HepG2 (cell line): Measurements from ENCODE around the gene SLC26A2. TPM values are rescaled to one million over a fixed set of nuclear protein-coding genes. Genes with fewer than 3 reads are reported as not detected.

Source experiments
- FOXC1 ChIP-seq: sonication (generic); formaldehyde crosslinking; IDR thresholded peaks from 2 replicates; pipeline ENCODE4 v1.8.0; 2022; ENCODE audit warnings: mild to moderate bottlenecking, missing genetic modification reagents, borderline replicate concordance
- MEIS1 ChIP-seq: sonication (generic); formaldehyde crosslinking; IDR thresholded peaks from 2 replicates; pipeline ENCODE4 v1.9.0; 2021; ENCODE audit warnings: mild to moderate bottlenecking, missing genetic modification reagents, moderate library complexity, borderline replicate concordance
- XRCC5 ChIP-seq: fragments of 200-400 bp; formaldehyde crosslinking; optimal IDR thresholded peaks from 2 replicates; pipeline ENCODE3; 2017; ENCODE audit warnings: mild to moderate bottlenecking, low read length
- ZEB1 ChIP-seq: IDR thresholded peaks from 2 replicates; pipeline ENCODE4 v1.6.1; 2012; ENCODE audit warnings: mild to moderate bottlenecking, low read depth, inconsistent platforms; ENCODE audit not compliant: insufficient replicate concordance
- ZNF17 ChIP-seq: sonication (generic); formaldehyde crosslinking; IDR thresholded peaks from 2 replicates; pipeline ENCODE4 v1.5.0; 2020; ENCODE audit warnings: mild to moderate bottlenecking, missing genetic modification reagents
- ZNF282 ChIP-seq: fragments of 450-650 bp; IDR thresholded peaks from 2 replicates; pipeline ENCODE4 v1.6.1; 2018; ENCODE audit not compliant: partially characterized antibody
- ZNF510 ChIP-seq: sonication (generic); formaldehyde crosslinking; IDR thresholded peaks from 2 replicates; pipeline ENCODE4 v1.4.0; 2020; ENCODE audit warnings: low read depth, mild to moderate bottlenecking, missing genetic modification reagents
- polyA plus RNA-seq, 8 experiments: library from polyadenylated mRNA; depleted of rRNA in 3 of 8; stranded (reverse) in 7 of 8; unstranded in 1 of 8; fragments of >200 nt; fragmentation: Illumina TruSeq in 4 of 8; extraction: Trizol in 4 of 8; gene quantifications; 2 replicates each; pipeline versions ENCODE4 v1.2.1 to v1.2.3, GENCODE V29; 2011 to 2016; ENCODE audit warnings: low read depth in 4 of 8, missing spikeins in 1 of 8, mixed read lengths in 1 of 8; ENCODE audit not compliant: insufficient read depth in 1 of 8
- total RNA-seq, 5 experiments: library from RNA; depleted of rRNA; stranded (reverse); fragments of >200 nt; fragmentation: Illumina TruSeq; extraction: Trizol; gene quantifications; 2 replicates each; pipeline ENCODE4 v1.2.3, GENCODE V29; 2016; ENCODE audit warnings: low read depth in 1 of 5
- TF ChIP-seq, protein P1 (sequence below): sonication (generic); formaldehyde crosslinking; IDR thresholded peaks from 2 replicates; pipeline ENCODE4 v1.5.0; 2020; ENCODE audit warnings: missing genetic modification reagents
- TF ChIP-seq, protein P2 (sequence below): sonication (generic); formaldehyde crosslinking; IDR thresholded peaks from 2 replicates; pipeline ENCODE4 v1.4.0; 2020; ENCODE audit warnings: missing genetic modification reagents
- TF ChIP-seq, protein P3 (sequence below): sonication (generic); formaldehyde crosslinking; IDR thresholded peaks from 2 replicates; pipeline ENCODE4 v1.5.1; 2020; ENCODE audit warnings: missing genetic modification reagents, mild to moderate bottlenecking, borderline replicate concordance

SLC26A2 gene
- total and polyA plus RNA-seq, 2 of the 13 experiments (the other 11 are each of a cell fraction or from before 2014, with no cell fraction given) = 2.2 to 7.9 TPM

DNA sequence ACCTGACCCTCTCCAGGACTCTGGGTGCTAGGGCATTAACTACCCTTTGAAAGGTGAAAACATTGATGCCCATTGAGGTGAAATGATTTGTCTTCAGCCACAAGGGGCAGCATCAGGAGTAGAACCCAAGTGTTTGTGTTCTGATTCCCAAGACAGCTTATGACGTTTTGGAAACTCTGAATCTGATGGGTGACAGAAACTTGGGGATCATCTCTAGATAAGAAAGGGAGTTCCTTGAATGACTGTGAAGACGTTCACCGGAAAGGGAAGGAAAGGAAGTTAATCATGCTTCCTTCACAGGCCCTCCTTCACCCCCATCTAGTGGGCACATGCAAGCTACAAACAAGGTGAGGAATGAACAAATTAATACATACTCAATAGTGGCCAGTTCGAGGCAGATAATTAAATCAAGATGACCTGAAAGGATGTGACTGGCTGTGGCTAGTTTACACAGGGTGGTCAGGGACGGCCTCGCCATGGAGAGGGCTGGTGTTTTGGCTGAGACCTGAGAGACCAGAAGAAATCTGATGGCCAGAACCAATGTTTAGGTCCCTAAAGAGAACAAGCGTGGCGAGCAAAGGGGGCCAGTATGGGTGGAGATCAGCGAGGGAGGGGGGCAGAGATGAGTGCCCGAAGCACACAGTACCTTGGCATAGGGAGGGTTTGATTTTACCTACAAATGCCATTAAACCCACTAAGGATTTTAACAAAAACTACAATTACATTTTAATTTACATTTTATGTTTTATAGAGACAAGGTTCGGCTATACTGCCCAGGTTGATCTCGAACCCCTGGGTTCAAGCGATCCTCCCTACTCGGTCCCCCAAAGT is 937 bp upstream of the SLC26A2 start (continued):
- TF ChIP-seq, protein P1, sequence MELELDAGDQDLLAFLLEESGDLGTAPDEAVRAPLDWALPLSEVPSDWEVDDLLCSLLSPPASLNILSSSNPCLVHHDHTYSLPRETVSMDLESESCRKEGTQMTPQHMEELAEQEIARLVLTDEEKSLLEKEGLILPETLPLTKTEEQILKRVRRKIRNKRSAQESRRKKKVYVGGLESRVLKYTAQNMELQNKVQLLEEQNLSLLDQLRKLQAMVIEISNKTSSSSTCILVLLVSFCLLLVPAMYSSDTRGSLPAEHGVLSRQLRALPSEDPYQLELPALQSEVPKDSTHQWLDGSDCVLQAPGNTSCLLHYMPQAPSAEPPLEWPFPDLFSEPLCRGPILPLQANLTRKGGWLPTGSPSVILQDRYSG = no peak
- TF ChIP-seq XRCC5 (peak; percentile 36), ZNF282 (no peak), ZNF17 (CRISPR knock-in tag) (no peak), ZEB1 (peak; percentile 3), MEIS1 (CRISPR knock-in tag) (no peak), ZNF510 (CRISPR knock-in tag) (no peak), FOXC1 (no peak)
- TF ChIP-seq, protein P2, sequence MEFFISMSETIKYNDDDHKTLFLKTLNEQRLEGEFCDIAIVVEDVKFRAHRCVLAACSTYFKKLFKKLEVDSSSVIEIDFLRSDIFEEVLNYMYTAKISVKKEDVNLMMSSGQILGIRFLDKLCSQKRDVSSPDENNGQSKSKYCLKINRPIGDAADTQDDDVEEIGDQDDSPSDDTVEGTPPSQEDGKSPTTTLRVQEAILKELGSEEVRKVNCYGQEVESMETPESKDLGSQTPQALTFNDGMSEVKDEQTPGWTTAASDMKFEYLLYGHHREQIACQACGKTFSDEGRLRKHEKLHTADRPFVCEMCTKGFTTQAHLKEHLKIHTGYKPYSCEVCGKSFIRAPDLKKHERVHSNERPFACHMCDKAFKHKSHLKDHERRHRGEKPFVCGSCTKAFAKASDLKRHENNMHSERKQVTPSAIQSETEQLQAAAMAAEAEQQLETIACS (CRISPR knock-in tag) = no peak
- TF ChIP-seq, protein P3, sequence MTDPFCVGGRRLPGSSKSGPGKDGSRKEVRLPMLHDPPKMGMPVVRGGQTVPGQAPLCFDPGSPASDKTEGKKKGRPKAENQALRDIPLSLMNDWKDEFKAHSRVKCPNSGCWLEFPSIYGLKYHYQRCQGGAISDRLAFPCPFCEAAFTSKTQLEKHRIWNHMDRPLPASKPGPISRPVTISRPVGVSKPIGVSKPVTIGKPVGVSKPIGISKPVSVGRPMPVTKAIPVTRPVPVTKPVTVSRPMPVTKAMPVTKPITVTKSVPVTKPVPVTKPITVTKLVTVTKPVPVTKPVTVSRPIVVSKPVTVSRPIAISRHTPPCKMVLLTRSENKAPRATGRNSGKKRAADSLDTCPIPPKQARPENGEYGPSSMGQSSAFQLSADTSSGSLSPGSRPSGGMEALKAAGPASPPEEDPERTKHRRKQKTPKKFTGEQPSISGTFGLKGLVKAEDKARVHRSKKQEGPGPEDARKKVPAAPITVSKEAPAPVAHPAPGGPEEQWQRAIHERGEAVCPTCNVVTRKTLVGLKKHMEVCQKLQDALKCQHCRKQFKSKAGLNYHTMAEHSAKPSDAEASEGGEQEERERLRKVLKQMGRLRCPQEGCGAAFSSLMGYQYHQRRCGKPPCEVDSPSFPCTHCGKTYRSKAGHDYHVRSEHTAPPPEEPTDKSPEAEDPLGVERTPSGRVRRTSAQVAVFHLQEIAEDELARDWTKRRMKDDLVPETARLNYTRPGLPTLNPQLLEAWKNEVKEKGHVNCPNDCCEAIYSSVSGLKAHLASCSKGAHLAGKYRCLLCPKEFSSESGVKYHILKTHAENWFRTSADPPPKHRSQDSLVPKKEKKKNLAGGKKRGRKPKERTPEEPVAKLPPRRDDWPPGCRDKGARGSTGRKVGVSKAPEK = no peak
